Activated CD4-positive, CD25-positive, alpha-beta regulatory T cell (primary cell): Measurements from ENCODE around the gene USP11.
"Not testable (repeated sequence)": the region's sequence is repeated elsewhere in the genome, so short reads cannot be mapped to it uniquely, and the experiment has no call there.

ENCODE experiments used
- DNase-seq, 4 experiments: peaks; one replicate each; lab custom pipeline; 2025; lab: John Stamatoyannopoulos, UW

The USP11 gene

GRCh38 chrX:47245156-47245555 lies 12.3 kb downstream of the USP11 start:
- no peak for DNase-seq

GRCh38 chrX:47247206-47247998 lies 14.6 kb downstream of the USP11 start:
- DNase-seq, result no peak

GRCh38 chrX:47247999-47248320 lies 15.2 kb downstream of the USP11 start:
- DNase-seq, result no peak

- DNase-seq, result no peak
Measured at GRCh38 chrX:47248576-47248975, 15.8 kb downstream of the USP11 start.

GRCh38 chrX:47250017-47250347 lies 17.2 kb downstream of the USP11 start:
- DNase-seq, result no peak

GRCh38 chrX:47257620-47258019 lies 24.8 kb downstream of the USP11 start:
- not testable (repeated sequence) for DNase-seq

GRCh38 chrX:47264483-47265173 lies 31.8 kb downstream of the USP11 start:
- no peak for DNase-seq

GRCh38 chrX:47266643-47267042 lies 33.8 kb downstream of the USP11 start:
- no peak for DNase-seq

GRCh38 chrX:47272013-47272408 lies 39.2 kb downstream of the USP11 start:
- DNase-seq, result no peak

GRCh38 chrX:47273011-47273730 lies 40.4 kb downstream of the USP11 start:
- DNase-seq, result no peak

- no peak for DNase-seq
Measured at GRCh38 chrX:47278691-47279090, 45.9 kb downstream of the USP11 start.

- no peak for DNase-seq
Measured at GRCh38 chrX:47283015-47283771, 50.4 kb downstream of the USP11 start.

- DNase-seq, result not testable (repeated sequence)
Measured at GRCh38 chrX:47284616-47285015, 51.8 kb downstream of the USP11 start.

- DNase-seq, result no peak
Measured at GRCh38 chrX:47285836-47286320, 53.1 kb downstream of the USP11 start.

GRCh38 chrX:47293106-47293505 lies 60.3 kb downstream of the USP11 start:
- DNase-seq, result no peak

- no peak for DNase-seq
Measured at GRCh38 chrX:47296766-47297365, 64.1 kb downstream of the USP11 start.

GRCh38 chrX:47297874-47298273 lies 65.1 kb downstream of the USP11 start:
- DNase-seq, result no peak
